SW480 (cell line): ENCODE results near the gene RFNG.
A peak's percentile ranks its signal among the peaks of the same experiment; 100 is the strongest.

ENCODE experiments used
- DNase-seq: peaks from one replicate; pipeline ENCODE4 v3.0.0-alpha.2; 2016; ENCODE audit warnings: low spot score

RFNG gene

GRCh38 chr17:82077617-82078358, 26.2 kb upstream of the RFNG start:
- DNase-seq = no peak

- DNase-seq = no peak
Observed at GRCh38 chr17:82076785-82077591, 25.4 kb upstream of the RFNG start.

GRCh38 chr17:82076018-82076784, 24.6 kb upstream of the RFNG start:
- DNase-seq = no peak

GRCh38 chr17:82073446-82073845, 21.8 kb upstream of the RFNG start:
- no peak for DNase-seq

- no peak for DNase-seq
Observed at GRCh38 chr17:82072827-82073226, 21.2 kb upstream of the RFNG start.

GRCh38 chr17:82070611-82071010, 19.0 kb upstream of the RFNG start:
- DNase-seq = no peak

- DNase-seq = peak; percentile 19
Observed at GRCh38 chr17:82065638-82066303, 14.2 kb upstream of the RFNG start, which contains the start of gene DUS1L. Gene DUS1L (minus strand): TSS chr17:82065804. CDS start chr17:82065059, 745 bp downstream.

GRCh38 chr17:82065193-82065637, 13.6 kb upstream of the RFNG start:
- no peak for DNase-seq

GRCh38 chr17:82064433-82065192, 13.0 kb upstream of the RFNG start:
- DNase-seq = peak; percentile 57

GRCh38 chr17:82063424-82064415, 12.1 kb upstream of the RFNG start:
- DNase-seq = no peak

- no peak for DNase-seq
Observed at GRCh38 chr17:82062984-82063368, 11.4 kb upstream of the RFNG start.

- no peak for DNase-seq
Observed at GRCh38 chr17:82062076-82062983, 10.7 kb upstream of the RFNG start.

- DNase-seq = no peak
Observed at GRCh38 chr17:82061047-82061925, 9.7 kb upstream of the RFNG start.

GRCh38 chr17:82060614-82061013, 9.0 kb upstream of the RFNG start:
- no peak for DNase-seq

GRCh38 chr17:82060001-82060380, 8.4 kb upstream of the RFNG start:
- no peak for DNase-seq

- no peak for DNase-seq
Observed at GRCh38 chr17:82059272-82060000, 7.8 kb upstream of the RFNG start.

- no peak for DNase-seq
Observed at GRCh38 chr17:82058855-82059249, 7.2 kb upstream of the RFNG start.
